Islet of Langerhans (tissue), 1 donor: Measurements from ENCODE around the gene LIX1L.

Experiments
- FAIRE-seq: peaks from one replicate; lab custom pipeline; 2011; peaks lifted over from hg19 to GRCh38; lab: Jason Lieb, UNC

Gene LIX1L

DNA sequence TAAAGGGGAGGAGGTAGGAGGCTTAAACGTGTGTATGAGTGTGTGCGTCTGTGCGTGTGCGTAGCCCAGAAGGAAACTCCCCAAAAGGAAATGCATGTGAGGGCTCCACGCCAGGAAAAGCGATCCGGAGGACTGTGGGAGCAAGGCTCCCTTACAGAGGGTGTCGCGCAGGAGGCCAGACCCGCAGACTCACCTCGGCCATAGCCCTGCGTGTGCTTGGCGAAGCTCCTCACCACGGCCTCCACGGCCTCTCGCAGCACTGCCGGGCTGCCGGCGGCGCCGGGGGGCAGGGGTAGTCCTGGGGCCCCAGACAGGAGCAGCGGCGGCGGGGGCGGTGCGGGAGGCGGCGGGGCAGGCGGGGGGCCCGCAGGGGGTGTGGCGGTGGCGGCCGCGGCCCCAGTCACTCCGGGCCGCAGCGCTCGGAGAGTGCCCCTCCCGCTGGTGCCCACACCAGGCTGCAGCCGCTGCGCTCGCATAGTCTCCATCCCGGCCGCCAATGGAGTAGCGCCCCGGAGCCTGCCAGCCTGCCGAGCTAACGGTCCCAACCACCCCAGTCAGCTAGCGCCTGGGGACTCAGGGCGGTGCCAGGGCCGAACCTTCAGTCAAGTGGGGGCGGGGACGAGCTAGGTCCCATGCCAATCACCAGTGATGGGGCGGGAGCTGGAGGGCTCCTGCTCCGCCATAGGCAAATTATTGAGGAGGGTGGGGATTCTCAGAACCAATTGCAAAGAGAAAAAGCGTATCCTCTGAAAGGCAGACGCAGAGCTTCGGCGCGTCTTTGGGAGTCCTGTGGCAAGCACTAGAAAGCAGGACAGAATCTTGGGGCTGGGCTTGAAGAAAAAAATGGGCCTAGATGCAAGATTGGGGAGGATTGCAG lies at the start of gene LIX1L:
Gene LIX1L (minus strand): TSS at position 575 of the 877 bp plus-strand sequence. CDS start 90 bp downstream, at position 485.
- FAIRE-seq: peak; percentile 91

DNA sequence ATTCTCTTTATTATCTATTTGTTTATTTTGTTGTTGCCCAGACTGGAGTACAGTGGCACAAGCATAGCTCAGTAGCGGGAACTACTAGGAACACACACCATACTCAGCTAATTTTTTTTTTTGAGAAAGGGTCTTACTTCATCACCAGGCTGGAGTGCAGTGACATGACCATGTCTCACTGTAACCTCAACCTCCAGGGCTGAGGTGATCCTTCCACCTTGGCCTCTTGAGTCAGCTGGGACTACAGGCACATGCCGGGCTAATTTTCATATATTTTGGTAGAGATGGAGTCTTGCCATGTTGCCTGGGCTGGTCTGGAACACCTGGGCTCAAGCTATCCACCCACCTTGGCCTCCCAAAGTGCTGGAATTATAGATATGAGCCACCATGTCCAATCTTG lies 43.9 kb upstream of the LIX1L start:
- FAIRE-seq: no peak

DNA sequence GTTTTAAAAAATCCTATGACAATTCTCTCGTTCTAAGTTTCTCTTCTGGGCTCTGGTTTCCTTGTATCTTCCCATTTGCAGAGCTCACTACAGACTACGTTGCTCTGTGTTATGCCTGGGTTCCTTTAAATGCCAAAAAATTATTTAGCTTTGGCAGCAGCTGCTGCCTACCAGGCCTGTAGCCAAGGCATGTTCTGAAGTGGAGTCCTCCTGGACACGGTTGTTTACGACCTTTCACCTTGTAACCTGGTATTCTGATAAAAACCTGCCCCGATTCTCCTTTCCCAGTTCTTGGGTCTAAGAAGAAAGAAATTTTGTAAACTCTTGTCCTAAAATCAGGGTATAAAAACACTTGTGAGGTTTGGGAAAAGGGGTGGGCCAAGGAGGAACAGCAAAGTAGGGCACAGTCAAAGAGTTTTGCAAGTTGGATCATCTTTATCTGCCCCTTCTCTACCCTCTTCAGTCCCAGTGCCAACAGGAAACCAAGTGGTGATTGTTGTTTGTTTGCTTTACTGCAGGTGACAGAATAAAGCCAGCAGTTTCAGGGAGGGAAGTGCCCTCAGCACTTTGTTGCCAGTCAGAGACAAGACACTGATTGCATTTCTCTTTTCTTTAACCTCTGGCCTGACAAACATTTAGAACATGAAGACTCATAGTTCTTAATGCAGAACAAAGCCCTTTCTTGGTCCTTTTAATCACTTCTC lies 41.7 kb upstream of the LIX1L start:
- peak; percentile 24 for FAIRE-seq

DNA sequence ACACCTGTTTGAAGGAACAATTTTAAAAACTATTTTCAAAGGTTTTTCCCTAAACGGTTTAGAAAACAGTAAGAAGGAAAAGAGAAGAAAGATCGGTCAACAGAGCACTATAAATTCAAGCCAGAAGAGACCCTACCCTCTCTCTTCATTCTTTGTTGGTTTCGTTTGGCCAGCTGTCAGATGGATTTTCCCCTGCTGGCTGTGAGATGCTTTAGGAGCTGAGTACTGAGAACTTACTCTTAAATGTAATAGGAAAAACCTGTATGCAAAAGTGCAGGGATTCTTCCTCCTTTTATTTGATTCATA lies 39.9 kb upstream of the LIX1L start:
- no peak for FAIRE-seq

DNA sequence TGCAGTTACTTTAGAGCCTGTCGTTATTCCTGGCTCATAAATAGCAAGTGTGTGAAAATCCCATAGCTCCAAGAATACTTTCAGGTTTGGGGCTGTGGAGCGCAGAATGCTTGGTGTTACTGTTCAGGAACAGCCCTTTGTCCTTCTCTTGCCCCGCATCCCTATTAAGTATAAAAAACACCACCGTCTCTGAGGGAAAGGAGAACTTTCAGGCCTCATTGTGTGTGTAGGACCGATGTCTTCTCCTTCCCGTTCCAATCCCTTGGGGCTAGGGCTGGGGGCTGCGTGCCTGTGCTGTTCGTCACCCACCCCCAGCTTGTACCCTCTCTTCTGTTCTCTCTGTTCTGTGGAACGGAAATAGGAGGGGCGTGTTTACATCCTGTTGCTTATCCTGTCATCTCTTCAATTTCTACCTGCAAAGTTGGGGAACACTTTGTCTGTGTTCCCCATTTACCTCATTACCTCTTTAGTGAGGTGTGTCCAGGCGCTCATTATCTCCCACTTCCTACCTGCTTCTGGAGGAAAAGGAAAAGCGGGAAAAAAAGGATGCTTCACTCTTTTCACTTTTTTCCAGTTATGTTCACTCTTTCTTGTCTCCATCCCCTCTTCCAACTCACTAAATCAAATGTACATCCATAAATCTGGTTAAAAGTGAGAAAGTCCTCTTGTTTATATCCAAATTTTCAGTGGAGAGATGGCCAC lies 39.4 kb upstream of the LIX1L start:
- FAIRE-seq: no peak

DNA sequence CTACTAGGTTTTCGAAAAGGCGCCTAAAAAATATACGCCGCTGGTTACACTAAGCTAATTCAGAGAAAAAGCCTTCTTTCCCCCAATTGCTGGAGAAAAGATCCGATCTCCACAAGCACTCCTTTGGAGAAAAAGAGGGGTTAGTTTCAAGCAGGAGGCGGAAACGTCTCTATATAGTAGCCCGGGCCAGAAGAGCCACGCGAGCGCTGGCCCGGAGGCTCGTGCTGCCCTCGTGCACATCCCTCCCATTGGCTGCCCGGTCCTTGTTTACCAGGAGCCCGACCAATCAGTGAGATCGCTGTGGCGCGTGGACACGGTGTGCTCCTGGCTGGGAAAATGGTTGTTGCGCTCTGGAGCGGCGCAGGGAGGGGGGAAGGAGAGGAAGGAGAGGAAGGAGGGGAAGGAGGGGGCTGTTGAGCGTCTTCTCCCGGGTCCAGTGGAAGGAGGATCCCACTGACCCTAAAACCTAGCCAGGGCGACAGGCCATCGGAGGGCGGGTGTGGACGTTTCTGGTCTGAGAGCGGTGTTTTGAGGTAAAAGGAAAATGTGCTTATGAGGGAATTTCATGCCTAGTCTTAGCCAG lies 38.7 kb upstream of the LIX1L start, which contains the start of gene TXNIP:
Gene TXNIP (minus strand): TSS at position 147 of the 583 bp plus-strand sequence. CDS start 313 bp downstream, outside the sequence.
- FAIRE-seq: peak; percentile 93

DNA sequence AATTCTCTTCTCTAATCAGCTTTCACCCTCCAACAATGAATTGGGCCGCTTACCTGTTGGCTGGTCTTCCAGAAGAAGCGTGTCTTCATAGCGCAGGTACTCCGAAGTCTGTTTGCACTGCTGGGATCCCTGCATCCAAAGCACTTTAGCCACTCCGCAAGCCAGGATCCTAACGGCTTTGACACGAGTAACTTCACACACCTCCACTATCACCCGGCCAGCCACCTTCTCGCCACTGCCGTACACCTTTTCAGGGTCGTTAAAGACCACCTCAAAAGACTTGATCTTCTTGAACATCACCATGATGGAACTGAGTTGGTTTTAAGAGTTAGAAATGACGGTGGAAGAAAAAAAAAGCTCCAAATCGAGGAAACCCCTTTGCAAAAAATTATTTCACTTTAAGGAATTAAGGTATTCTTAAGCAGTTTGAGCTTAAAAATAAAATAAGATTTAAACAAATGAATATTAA lies 38.2 kb upstream of the LIX1L start:
- FAIRE-seq: no peak

DNA sequence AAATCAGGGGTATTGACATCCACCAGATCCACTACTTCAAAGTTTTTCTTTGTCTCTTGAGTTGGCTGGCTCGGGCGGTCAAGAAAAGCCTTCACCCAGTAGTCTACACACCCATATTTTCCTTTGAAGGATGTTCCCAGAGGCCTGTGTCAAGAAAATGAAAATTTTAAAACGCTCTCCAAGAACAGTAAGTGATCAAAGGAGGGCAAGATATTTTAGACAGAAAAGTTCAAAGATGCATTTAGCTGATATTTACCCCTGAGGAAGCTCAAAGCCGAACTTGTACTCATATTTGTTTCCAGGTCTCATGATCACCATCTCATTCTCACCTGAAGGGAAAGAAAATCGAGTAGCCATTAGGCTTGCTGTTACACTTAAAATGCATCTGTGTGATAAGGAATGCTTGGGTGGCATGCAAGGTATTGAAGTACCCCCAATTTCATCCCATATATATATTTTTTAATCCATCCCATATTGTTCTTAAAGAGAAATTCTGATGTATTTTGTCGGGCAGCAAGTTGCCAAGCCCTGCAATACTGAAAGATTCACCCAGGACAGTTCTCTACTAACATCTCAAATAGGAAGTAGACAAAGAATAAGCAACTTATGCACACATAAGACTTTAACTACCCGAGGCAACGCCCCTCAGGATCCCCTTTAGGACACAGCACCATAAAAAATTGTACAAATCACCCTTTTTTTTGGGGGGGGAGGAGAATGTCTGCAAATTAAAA lies 37.5 kb upstream of the LIX1L start:
- no peak for FAIRE-seq

DNA sequence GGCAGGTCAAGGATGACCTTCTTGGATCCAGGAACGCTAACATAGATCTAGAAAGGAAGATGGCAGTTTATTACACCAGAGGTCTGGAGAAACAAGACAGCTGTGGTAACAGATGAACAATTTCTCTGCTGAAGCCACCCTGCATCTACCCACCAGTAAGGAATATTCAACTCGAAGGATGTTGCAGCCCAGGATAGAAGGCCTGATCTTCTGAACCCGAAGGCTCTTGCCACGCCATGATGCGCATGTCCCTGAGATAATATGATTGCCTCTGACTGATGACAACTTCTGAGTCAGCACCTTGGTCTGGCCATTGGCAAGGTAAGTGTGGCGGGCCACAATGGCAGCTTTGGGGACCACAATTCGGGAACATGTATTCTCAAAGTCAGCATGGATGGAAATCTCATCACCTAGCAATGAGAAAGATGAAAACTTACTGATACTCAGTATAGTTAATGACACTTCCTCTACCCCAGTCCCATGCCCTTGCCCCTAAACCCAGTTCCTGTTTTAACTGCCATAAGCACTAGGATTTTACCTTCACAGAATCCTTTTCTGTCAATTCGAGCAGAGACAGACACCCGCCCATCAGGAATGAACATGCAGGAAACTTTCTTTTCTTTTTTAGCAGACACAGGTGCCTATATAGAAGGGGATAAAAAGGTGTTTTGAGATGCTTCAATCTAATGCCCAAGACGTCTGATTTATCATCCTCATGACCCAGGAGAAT lies 36.7 kb upstream of the LIX1L start:
- FAIRE-seq: no peak

DNA sequence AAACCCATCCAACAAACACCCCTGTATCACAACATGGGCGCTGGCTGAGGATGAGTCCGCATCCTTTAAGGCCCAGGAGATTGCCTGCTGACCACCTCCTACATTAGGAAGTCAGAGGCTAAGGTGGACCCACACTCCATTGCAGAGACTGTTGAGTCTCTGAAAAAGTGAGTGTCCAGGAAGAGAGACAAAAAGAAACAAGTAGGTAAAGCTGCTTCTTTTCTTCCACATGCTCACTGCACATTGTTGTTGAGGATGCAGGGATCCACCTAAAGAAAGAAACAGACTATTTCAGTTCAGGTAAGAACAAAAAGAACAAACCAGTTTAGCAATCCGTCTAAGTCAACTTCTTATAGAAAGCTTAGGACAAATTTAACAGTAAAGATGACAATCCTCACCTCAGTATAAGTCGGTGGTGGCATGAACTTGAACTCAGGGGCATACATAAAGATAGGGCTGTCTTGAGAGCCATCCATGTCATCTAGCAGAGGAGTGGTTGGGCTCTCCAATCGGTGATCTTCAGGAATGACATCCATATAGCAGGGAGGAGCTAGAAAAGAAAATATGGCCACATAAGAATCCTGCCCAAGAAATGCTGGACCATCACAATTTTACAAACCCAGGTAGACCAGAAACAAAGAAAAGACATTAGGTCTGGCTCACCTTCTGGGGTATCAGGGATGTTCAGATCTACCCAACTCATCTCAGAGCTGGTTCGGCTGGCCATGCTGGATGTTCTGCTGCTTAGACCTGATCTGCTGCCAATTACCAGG lies 36.0 kb upstream of the LIX1L start:
- FAIRE-seq: no peak

DNA sequence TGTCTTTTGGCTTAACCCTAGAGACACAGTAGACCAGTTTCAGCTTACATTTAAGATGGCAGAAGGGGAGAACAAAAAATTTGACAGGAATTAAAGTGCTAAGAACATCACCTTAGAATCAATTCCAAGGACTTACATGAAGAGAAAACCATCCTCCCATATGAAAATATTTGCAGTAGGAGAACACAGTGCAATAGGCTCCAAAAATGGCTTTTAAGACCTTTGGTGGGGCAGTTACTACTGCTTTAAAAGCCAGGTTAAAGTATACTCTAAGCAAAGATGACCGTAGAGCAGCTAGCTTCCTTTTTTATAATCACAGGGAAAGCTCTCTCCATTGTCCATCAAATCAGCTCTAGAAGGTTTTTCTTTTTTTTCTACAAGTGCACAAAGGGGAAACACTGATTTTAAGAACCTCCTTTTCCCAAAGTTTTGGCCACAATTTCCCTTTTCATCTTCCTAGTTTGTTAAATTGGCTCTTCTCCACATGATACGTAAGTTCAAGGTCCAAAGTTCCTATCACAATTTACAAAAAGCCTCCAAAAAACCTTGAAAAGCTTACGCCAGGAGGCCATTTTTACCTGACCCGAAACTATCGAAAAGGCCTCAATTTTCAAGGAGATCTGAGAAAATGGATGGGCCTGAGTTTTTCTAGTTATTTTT lies 35.3 kb upstream of the LIX1L start:
- FAIRE-seq: no peak

DNA sequence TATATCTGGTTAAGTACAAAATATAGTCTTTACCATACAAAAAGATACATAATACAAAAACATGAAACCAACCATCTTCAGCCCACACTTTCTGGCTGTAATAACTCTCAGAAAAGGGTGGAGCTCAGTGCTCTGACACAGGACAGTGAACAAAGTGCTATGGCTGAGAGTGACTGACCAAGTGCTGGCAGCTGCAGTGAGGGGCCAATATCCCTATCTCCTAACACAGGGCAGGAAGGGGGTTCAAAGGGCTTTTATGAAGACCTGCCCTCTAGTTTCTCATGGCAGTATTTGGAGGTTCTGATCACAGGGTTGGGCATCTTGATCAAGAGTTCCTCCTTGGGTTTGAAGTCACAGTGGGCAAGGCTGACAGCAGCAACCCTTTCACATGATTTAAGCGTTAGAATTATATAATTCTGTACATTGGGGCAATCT lies 34.7 kb upstream of the LIX1L start:
- FAIRE-seq: no peak

DNA sequence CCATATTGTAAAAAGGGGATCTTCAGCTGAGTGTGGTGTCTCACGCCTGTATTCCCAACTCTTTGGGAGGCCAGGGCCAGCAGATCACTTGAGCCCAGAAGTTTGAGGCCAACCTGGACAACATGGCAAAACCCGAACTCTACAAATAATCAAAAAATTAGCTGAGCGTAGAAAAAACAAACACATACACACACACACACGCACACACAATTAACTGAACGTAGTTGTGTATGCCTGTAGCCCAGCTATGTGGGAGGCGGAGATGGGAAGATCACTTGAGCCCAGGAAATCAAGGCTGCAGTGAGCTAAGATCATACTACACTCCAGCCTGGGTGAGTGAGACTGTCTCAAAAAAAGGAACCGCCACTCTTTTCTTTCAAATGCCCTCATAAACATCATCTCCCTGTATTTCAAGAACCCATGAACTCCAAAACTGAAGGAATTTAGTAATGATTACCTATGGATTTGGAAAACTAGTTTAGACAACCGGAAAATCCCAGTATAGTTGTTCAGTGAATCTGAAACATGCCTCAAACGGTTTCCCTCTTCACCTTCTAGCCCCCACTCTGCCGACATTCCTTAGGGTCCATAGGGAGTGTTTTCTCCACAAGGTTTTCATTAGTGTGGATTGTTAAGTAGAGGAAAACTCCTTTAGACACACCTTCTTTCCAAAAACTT lies 34.1 kb upstream of the LIX1L start:
- peak; percentile 74 for FAIRE-seq

DNA sequence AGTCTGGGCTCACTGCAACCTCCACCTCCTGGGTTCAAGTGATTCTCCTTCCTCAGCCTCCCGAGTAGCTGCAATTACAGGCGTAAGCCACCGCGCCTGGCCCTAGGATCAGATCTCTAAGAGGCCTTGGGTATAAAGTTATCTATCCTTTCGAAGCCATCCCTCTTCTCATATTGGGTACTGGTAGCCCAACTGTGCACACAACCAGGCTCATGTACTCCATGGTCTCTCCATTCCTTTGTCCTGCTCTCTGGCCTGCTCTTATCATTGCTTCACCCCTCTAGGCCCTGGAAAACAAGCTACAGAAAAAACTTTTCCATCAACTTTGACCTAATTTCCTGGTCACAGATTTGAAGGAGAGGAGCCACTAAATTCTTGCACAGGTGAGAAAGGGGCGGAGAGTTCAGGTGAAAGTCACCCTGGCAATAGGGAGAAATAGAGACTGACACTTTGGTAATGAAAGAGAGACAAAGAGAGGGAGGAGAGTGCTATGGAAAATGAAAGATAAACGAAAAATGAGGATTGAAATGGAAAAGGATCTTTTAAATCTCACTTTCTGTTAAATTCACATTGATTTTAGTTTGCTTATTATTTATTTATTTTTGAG lies 32.5 kb upstream of the LIX1L start:
- no peak for FAIRE-seq

DNA sequence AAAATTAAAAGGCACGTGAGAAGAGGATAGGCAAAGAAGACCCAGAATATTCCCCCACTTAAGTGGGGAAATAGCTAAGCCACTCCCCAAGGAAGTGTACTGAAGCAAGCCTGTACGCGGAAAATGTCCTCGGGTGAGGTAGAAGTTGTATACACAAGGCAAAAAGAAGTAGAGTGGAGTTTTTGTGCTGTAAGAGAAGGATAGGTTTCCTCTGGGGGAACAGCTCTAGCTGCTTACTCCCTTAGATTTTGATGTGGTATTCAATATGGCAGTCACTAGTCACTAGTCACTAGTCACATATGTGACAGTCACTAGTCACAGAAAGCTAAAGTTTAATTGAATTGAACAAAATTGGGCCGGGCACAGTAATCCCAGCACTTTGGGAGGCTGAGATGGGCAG lies 31.0 kb upstream of the LIX1L start:
- no peak for FAIRE-seq

DNA sequence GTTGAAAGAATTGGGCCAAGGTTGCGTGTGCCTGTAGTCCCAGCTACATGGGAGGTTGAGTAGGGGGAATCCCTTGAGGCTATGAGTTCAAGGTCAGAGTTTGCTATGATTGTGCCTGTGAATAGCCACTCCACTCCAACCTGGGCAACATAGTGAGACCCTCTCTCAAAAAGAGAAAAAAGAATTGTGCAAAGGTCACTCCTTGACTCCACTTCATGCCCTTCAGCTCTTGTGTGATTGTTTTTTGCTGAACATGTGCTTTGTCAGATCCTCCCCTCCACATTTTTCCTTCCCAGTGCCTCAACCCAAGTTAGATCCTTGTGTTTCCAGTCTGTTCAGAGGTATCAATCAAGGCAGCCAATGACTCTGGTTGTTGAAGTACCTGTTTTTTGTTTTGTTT lies 30.1 kb upstream of the LIX1L start:
- no peak for FAIRE-seq

DNA sequence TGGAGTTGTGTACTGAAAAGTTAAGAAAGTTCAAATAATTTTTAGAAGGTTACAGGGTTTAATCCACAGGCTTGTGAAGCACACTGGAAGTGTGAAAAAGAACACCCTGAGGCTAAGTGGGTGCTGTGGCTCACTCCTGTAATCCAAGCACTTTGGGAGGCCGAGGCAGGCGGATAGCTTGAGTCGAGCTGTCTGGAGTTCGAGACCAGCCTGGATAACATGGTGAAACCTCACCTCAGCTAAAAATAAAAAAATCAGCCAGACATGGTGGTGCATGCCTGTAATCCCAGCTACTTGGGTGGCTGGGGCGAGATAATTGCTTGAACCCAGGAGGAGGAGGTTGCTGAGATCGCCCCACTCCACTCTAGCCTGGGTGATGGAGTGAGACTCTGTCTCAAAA lies 28.7 kb upstream of the LIX1L start:
- FAIRE-seq: no peak
